GM19467 (cell line): ENCODE measurements around the gene TOMM20.
"Not testable (repeated sequence)": the region's sequence is repeated elsewhere in the genome, so short reads cannot be mapped to it uniquely, and the experiment has no call there.

ENCODE experiments used
- ATAC-seq: cut with Tn5 transposase; IDR thresholded peaks from one replicate; pipeline ENCODE4 v1.9.1; 2021; ENCODE audit warnings: mild to moderate bottlenecking, moderate library complexity; ENCODE audit not compliant: unreplicated experiment

Gene TOMM20

GRCh38 chr1:235080297-235080657 lies 48.4 kb downstream of the TOMM20 start:
- ATAC-seq = not testable (repeated sequence)

- ATAC-seq = no peak
Observed at GRCh38 chr1:235079443-235080296, 49.0 kb downstream of the TOMM20 start.

GRCh38 chr1:235078480-235079381 lies 49.9 kb downstream of the TOMM20 start:
- ATAC-seq = no peak

GRCh38 chr1:235077571-235078479 lies 50.8 kb downstream of the TOMM20 start:
- ATAC-seq = peak; percentile 34

- ATAC-seq = no peak
Observed at GRCh38 chr1:235077163-235077540, 51.5 kb downstream of the TOMM20 start.

- ATAC-seq = no peak
Observed at GRCh38 chr1:235076504-235077162, 52.0 kb downstream of the TOMM20 start.

GRCh38 chr1:235075777-235076308 lies 52.8 kb downstream of the TOMM20 start:
- no peak for ATAC-seq

GRCh38 chr1:235075048-235075776 lies 53.4 kb downstream of the TOMM20 start:
- ATAC-seq = peak; percentile 52

- peak; percentile 37 for ATAC-seq
Observed at GRCh38 chr1:235074523-235075047, 54.1 kb downstream of the TOMM20 start.

- no peak for ATAC-seq
Observed at GRCh38 chr1:235073968-235074522, 54.6 kb downstream of the TOMM20 start.

- ATAC-seq = no peak
Observed at GRCh38 chr1:235073331-235073967, 55.2 kb downstream of the TOMM20 start.

GRCh38 chr1:235072577-235072976 lies 56.1 kb downstream of the TOMM20 start:
- not testable (repeated sequence) for ATAC-seq

GRCh38 chr1:235072096-235072495 lies 56.5 kb downstream of the TOMM20 start:
- ATAC-seq = no peak

GRCh38 chr1:235070819-235071218 lies 57.8 kb downstream of the TOMM20 start:
- ATAC-seq = no peak

GRCh38 chr1:235069577-235070563 lies 58.8 kb downstream of the TOMM20 start:
- no peak for ATAC-seq

GRCh38 chr1:235069176-235069575 lies 59.5 kb downstream of the TOMM20 start:
- ATAC-seq = no peak
